Body of pancreas (tissue), 4 donors: ENCODE results near the gene LPP. TPM values are rescaled to one million over a fixed set of nuclear protein-coding genes. Genes with fewer than 3 reads are reported as not detected.

Experiments
- ATAC-seq: fragments of 150-250 bp; one replicate; pipeline ENCODE4 v1.9.1; 2016
- DNase-seq, 4 donors: peaks; one replicate each; pipeline ENCODE4 v3.0.0-alpha.2; 2019
- H3K27ac ChIP-seq, 4 donors: fragments of 200-600 bp; sonication (generic); 1 replicate in 3 of 4; 2 replicates in 1 of 4; pipeline versions ENCODE4 v1.5.1 to v1.6.1; 2016 to 2019; ENCODE audit warnings: mild to moderate bottlenecking in 1 of 4, mixed read lengths in 1 of 4, moderate library complexity in 1 of 4
- H3K27me3 ChIP-seq, 2 donors: fragments of 200-600 bp; sonication (generic); one replicate each; pipeline ENCODE4 v1.6.0; 2016; ENCODE audit warnings: mild to moderate bottlenecking in 1 of 2
- H3K36me3 ChIP-seq, 2 donors: fragments of 200-600 bp; sonication (generic); replicated peaks in 1 of 2; 2 replicates each; pipeline ENCODE4 v1.5.1; 2016; ENCODE audit warnings: low read depth in 2 of 2; ENCODE audit not compliant: insufficient read depth in 1 of 2
- H3K4me1 ChIP-seq: fragments of 200-600 bp; sonication (generic); one replicate; pipeline ENCODE4 v1.6.0; 2016
- H3K4me3 ChIP-seq, 2 donors: fragments of 200-600 bp; sonication (generic); 1 replicate in 1 of 2; 2 replicates in 1 of 2; pipeline ENCODE4 v1.5.1; 2016 to 2019
- H3K9me3 ChIP-seq, 3 donors: fragments of 200-600 bp; sonication (generic); 1 replicate in 2 of 3; 2 replicates in 1 of 3; pipeline ENCODE4 v1.5.1; 2016
- POLR2A ChIP-seq, 3 donors: fragments of 450-650 bp; IDR thresholded peaks; one replicate each; pipeline ENCODE4 v1.6.1; 2016; ENCODE audit warnings: antibody characterized with exemption in 3 of 3, mild to moderate bottlenecking in 2 of 3
- WGBS, 2 donors: methylation state at CpG; one replicate each; pipeline ENCODE4 v1.1.5; 2017; 5-methylcytosine and 5-hydroxymethylcytosine counted together
- intact Hi-C: fragments of 100-400 bp; cut with DNase I; formaldehyde crosslinking; loops from one replicate; pipeline ENCODE4 v1.15.1; 2023
- total RNA-seq, 2 donors: library from RNA; depleted of rRNA; stranded (reverse); fragments of >200 nt; gene quantifications; one replicate each; pipeline ENCODE4 v1.1.0, GENCODE V29; 2016
- TF ChIP-seq, protein P1 (sequence below), 7 experiments: fragments of 450-650 bp in 4 of 7; fragments of 200-600 bp in 3 of 7; sonication (generic) in 3 of 7; IDR thresholded peaks; one replicate each; pipeline ENCODE4 v1.5.1; 2016 to 2019; ENCODE audit warnings: antibody characterized with exemption in 7 of 7

The LPP gene
- total RNA-seq, 2 donors from 2014 or later, result 60.6 to 65.1 TPM

GRCh38 chr3:188926111-188926510 lies 772.2 kb downstream of the LPP start:
- TF ChIP-seq, protein P1, sequence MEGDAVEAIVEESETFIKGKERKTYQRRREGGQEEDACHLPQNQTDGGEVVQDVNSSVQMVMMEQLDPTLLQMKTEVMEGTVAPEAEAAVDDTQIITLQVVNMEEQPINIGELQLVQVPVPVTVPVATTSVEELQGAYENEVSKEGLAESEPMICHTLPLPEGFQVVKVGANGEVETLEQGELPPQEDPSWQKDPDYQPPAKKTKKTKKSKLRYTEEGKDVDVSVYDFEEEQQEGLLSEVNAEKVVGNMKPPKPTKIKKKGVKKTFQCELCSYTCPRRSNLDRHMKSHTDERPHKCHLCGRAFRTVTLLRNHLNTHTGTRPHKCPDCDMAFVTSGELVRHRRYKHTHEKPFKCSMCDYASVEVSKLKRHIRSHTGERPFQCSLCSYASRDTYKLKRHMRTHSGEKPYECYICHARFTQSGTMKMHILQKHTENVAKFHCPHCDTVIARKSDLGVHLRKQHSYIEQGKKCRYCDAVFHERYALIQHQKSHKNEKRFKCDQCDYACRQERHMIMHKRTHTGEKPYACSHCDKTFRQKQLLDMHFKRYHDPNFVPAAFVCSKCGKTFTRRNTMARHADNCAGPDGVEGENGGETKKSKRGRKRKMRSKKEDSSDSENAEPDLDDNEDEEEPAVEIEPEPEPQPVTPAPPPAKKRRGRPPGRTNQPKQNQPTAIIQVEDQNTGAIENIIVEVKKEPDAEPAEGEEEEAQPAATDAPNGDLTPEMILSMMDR (IDR thresholded peaks at IDR 0.05), result no peak
- no peak for TF ChIP-seq POLR2A (IDR thresholded peaks at IDR 0.05)
- Histone ChIP-seq H3K27me3 (no peaks in the 10 kb centered on the region), H3K4me1 (no peaks in the 10 kb centered on the region), H3K4me3 (no peak overlapping the region), H3K9me3 (no peaks in the 10 kb centered on the region), H3K36me3 (no peaks in the 10 kb centered on the region), H3K27ac (no peak overlapping the region)
- intact Hi-C loops, result no loop called here
- ATAC-seq (no peak), DNase-seq (no peak)
- 90 to 92% methylated on average over 4 of the region's 4 CpGs for WGBS, 2 donors

DNA sequence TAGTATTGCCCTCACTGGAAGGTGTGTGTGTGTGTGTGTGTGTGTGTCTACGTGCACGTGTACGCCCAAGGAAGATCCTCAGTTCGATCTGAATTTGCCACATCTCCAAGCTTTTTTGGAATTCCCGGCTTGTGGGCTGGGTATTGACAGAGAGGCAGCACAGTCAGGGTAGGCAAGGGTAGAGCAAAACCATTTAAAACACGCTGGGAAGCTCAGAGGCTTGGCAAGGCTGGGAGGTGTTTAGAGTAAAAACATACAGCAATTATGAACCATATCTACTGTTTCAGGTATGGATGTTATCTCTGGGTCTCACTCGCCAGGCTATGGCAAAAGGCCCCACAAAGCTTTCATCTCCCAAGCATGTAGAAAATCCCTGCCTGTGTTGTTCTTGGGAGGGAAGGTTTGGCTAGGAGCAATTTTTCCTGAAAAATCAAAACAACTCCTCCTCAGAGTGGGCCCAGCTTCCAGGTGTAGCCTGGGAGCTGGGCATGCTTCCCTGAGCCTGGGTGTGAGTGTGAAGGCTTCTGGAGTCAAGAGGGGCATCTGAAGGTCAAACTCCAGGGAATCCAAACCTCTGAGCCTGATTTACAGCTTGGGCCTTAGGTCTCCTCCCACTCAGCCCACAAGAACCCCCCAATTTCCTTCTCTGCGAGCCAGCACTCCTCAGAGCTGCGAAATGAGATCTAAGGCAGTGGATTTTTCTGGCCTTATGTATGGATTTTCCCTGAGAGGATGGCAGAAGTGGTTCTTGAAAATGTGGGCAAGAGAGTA lies 773.0 kb downstream of the LPP start:
- Histone ChIP-seq H3K9me3 (no peaks in the 10 kb centered on the region), H3K4me3 (no peak overlapping the region), H3K27ac (no peak overlapping the region), H3K27me3 (no peaks in the 10 kb centered on the region), H3K36me3 (no peaks in the 10 kb centered on the region), H3K4me1 (no peaks in the 10 kb centered on the region)
- intact Hi-C loops, result no loop called here
- WGBS, 2 donors, result 88 to 90% methylated on average over 9 of the region's 9 CpGs
- DNase-seq (no peak), ATAC-seq (no peak)
- TF ChIP-seq POLR2A (IDR thresholded peaks at IDR 0.05), result no peak
- TF ChIP-seq, protein P1 (IDR thresholded peaks at IDR 0.05), result no peak

DNA sequence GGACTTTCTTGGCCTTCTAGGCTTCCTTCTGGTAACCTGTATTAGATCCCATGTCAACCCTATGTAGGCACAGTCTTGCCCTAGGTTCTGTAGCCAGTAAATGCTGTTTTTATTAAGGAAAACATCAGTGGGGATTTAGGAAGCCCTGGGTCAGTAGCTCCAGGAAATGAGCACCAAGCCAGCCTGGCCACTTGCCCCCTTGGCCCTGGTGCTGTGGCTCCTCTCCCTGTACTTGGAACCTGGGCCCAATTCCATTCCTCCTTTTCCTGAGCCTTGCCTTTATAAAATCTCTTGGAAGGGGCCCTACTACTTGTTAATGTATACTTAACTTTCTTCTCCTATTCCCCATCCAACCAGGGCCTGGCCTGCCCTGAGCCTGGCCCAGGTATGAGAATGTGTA lies 774.0 kb downstream of the LPP start:
- H3K4me3 ChIP-seq, result no peak overlapping the region
- intact Hi-C loops, result no loop called here
- H3K9me3 ChIP-seq, result no peaks in the 10 kb centered on the region
- no peak overlapping the region for H3K27ac ChIP-seq
- H3K4me1 ChIP-seq, result no peaks in the 10 kb centered on the region
- H3K36me3 ChIP-seq, result no peaks in the 10 kb centered on the region
- TF ChIP-seq, protein P1 (IDR thresholded peaks at IDR 0.05), result no peak
- TF ChIP-seq POLR2A (IDR thresholded peaks at IDR 0.05), result no peak
- no peaks in the 10 kb centered on the region for H3K27me3 ChIP-seq
- DNase-seq, result no peak
- no peak for ATAC-seq

- Histone ChIP-seq H3K4me1 (no peaks in the 10 kb centered on the region), H3K27ac (no peak overlapping the region), H3K36me3 (no peaks in the 10 kb centered on the region), H3K27me3 (no peaks in the 10 kb centered on the region), H3K4me3 (no peak overlapping the region), H3K9me3 (no peaks in the 10 kb centered on the region)
- TF ChIP-seq, protein P1 (IDR thresholded peaks at IDR 0.05), result peak in 6 of 7 experiments; percentile 16 to 61 (median 52)
- no peak for TF ChIP-seq POLR2A (IDR thresholded peaks at IDR 0.05)
- DNase-seq (peak; percentile 30 to 58 (median 48)), ATAC-seq (peak; percentile 87)
- intact Hi-C loops, result no loop called here
- 25 to 32% methylated on average over 2 of the region's 2 CpGs for whole genome bisulfite sequencing, 2 donors
Observed at GRCh38 chr3:188929137-188929536, 775.2 kb downstream of the LPP start.

GRCh38 chr3:188931036-188931435 lies 777.1 kb downstream of the LPP start:
- Histone ChIP-seq H3K9me3 (no peaks in the 10 kb centered on the region), H3K4me1 (no peaks in the 10 kb centered on the region), H3K27ac (no peak overlapping the region), H3K36me3 (no peaks in the 10 kb centered on the region), H3K4me3 (no peak overlapping the region), H3K27me3 (no peaks in the 10 kb centered on the region)
- ATAC-seq (no peak), DNase-seq (no peak)
- WGBS, 2 donors, result 46 to 56% methylated on average over 3 of the region's 3 CpGs
- TF ChIP-seq POLR2A (IDR thresholded peaks at IDR 0.05), result no peak
- TF ChIP-seq, protein P1 (IDR thresholded peaks at IDR 0.05), result no peak
- intact Hi-C loops, result no loop called here
